Keratinocyte (primary cell): Measurements from ENCODE around the gene SLC25A19. TPM values are rescaled to one million over a fixed set of nuclear protein-coding genes. Genes with fewer than 3 reads are reported as not detected.
A peak's percentile ranks its signal among the peaks of the same experiment; 100 is the strongest.
"Not testable (repeated sequence)": the region's sequence is repeated elsewhere in the genome, so short reads cannot be mapped to it uniquely, and the experiment has no call there.

ENCODE experiments used
- DNase-seq: peaks from one replicate; pipeline ENCODE4 v3.0.0-alpha.2; 2011; ENCODE audit warnings: low read depth, missing footprints, low spot score
- FAIRE-seq: peaks from 2 replicates; lab custom pipeline; 2011; peaks lifted over from hg19 to GRCh38; lab: Jason Lieb, UNC
- H2AFZ ChIP-seq: 2 replicates; pipeline ENCODE4 v1.6.0; 2012; ENCODE audit warnings: low read length, control low read depth, inconsistent platforms; ENCODE audit not compliant: control insufficient read depth
- H3K27ac ChIP-seq: 2 replicates; pipeline ENCODE4 v1.5.1; 2011; ENCODE audit warnings: low read length; ENCODE audit not compliant: control insufficient read depth, insufficient read depth
- H3K27me3 ChIP-seq: 3 replicates; pipeline ENCODE4 v1.6.0; 2011; ENCODE audit warnings: low read length; ENCODE audit not compliant: control insufficient read depth, insufficient read depth; ENCODE audit errors: extremely low read depth
- H3K36me3 ChIP-seq, 2 experiments: 2 replicates in 1 of 2; 3 replicates in 1 of 2; pipeline ENCODE4 v1.5.1; 2011; ENCODE audit warnings: low read length in 2 of 2, mild to moderate bottlenecking in 1 of 2; ENCODE audit not compliant: control insufficient read depth in 2 of 2, insufficient read depth in 2 of 2; ENCODE audit errors: extremely low read depth in 1 of 2
- H3K4me1 ChIP-seq: 3 replicates; pipeline ENCODE4 v1.5.1; 2011; ENCODE audit warnings: low read length; ENCODE audit not compliant: control insufficient read depth, insufficient read depth; ENCODE audit errors: extremely low read depth
- H3K4me2 ChIP-seq: 3 replicates; pipeline ENCODE4 v1.6.0; 2011; ENCODE audit warnings: low read depth, low read length; ENCODE audit not compliant: control insufficient read depth, insufficient read depth; ENCODE audit errors: extremely low read depth
- H3K4me3 ChIP-seq, 3 experiments: fragments of 200-600 bp in 1 of 3; sonication (generic) in 1 of 3; 2 replicates in 2 of 3; 3 replicates in 1 of 3; pipeline ENCODE4 v1.5.1; 2011 to 2016; ENCODE audit warnings: low read length in 3 of 3, mild to moderate bottlenecking in 3 of 3, control low read depth in 2 of 3, inconsistent platforms in 1 of 3, low read depth in 1 of 3, mixed read lengths in 1 of 3, mixed run types in 1 of 3, moderate library complexity in 1 of 3; ENCODE audit not compliant: control insufficient read depth in 2 of 3, insufficient read depth in 2 of 3; ENCODE audit errors: extremely low read depth in 1 of 3
- H3K79me2 ChIP-seq: 2 replicates; pipeline ENCODE4 v1.6.0; 2012; ENCODE audit warnings: low read length; ENCODE audit not compliant: control insufficient read depth, insufficient read depth
- H3K9ac ChIP-seq: 3 replicates; pipeline ENCODE4 v1.6.0; 2011; ENCODE audit warnings: low read length; ENCODE audit not compliant: control insufficient read depth, insufficient read depth; ENCODE audit errors: extremely low read depth
- H3K9me1 ChIP-seq: 3 replicates; pipeline ENCODE4 v1.6.0; 2011; ENCODE audit warnings: low read length; ENCODE audit not compliant: control insufficient read depth, insufficient read depth; ENCODE audit errors: extremely low read depth
- H3K9me3 ChIP-seq: 2 replicates; pipeline ENCODE4 v1.5.1; 2012; ENCODE audit warnings: low read depth, low read length; ENCODE audit not compliant: control insufficient read depth
- H4K20me1 ChIP-seq: 3 replicates; pipeline ENCODE4 v1.6.0; 2011; ENCODE audit warnings: low read length; ENCODE audit not compliant: control insufficient read depth, insufficient read depth; ENCODE audit errors: extremely low read depth
- EZH2 ChIP-seq: IDR thresholded peaks from one replicate; pipeline ENCODE4 v1.6.1; 2012; ENCODE audit warnings: inconsistent platforms, mild to moderate bottlenecking, low read length, moderate library complexity
- dilution Hi-C: fragments of 300-500 bp; cut with MboI; formaldehyde crosslinking; loops from one replicate; pipeline ENCODE4 v1.7.0; 2020; ENCODE audit warnings: low sequenced_read_pairs; ENCODE audit not compliant: extremely low pct_ligation_motif_present
- polyA plus RNA-seq, 5 experiments: library from polyadenylated mRNA; depleted of rRNA in 3 of 5; stranded (reverse) in 3 of 5; stranded (forward) in 1 of 5; unstranded in 1 of 5; fragments of >200 nt; gene quantifications; 1 replicate in 1 of 5; 2 replicates in 3 of 5; 3 replicates in 1 of 5; pipeline versions ENCODE4 v1.2.1 to v1.2.3, GENCODE V29; 2011 to 2012; ENCODE audit warnings: missing spikeins in 2 of 5, low read depth in 1 of 5, low replicate concordance in 1 of 5
- TF ChIP-seq, protein P1 (sequence below), 3 experiments: IDR thresholded peaks in 1 of 3; conservative IDR thresholded peaks in 1 of 3; optimal IDR thresholded peaks in 1 of 3; 2 replicates in 2 of 3; 3 replicates in 1 of 3; pipeline versions ENCODE3 to v1.5.1; 2011; ENCODE audit warnings: low read length in 3 of 3, mild to moderate bottlenecking in 3 of 3, moderate library complexity in 2 of 3, control low read depth in 1 of 3, inconsistent platforms in 1 of 3; ENCODE audit not compliant: insufficient read depth in 2 of 3; ENCODE audit errors: extremely low read depth in 1 of 3

SLC25A19 gene
- polyA plus RNA-seq, 1 donor (not counting 4 experiments of a cell fraction or from before 2014, with no cell fraction given) = 7.0 TPM

DNA sequence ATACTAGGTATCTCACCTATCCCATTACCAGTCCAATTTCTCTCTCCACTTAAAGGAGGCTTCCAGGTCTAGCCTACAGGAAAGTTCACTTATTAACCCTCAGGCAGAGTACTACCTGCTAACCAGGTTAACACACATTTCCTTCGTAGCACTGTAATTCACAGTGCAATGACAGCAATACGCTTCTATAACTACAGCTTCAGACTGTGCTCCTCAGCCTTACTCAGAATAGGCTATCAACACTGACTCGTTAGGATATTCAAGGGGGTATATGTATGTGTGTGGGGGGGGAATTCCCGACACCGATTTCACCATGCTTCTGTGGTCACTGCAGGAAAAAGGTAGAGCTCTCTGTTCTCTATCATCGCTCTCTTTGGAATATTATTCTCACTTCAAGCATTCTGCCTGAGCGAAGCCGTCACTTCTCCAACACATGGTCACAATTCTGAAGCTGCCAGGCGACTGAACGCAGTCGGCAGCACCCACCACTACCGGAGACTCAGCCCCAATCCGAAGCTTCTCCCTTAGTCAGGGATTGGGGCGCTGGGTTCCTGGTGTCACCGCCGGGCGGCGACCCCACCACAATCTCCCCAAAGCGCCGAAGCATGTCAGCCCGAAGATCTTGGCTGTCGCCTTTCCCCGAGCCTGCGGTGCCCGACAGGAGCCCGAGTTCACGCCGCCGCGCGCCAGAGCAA is 28.4 kb downstream of the SLC25A19 start:
- Histone ChIP-seq H3K9me1 (no peaks in the 10 kb centered on the region), H3K9me3 (no peaks in the 10 kb centered on the region), H3K4me3 (peak overlapping the region; percentile 77 to 97 (median 96)), H3K36me3 (peaks cover 6 to 10% of the 10 kb centered on the region in 2 experiments), H3K27me3 (no peaks in the 10 kb centered on the region), H3K27ac (peak overlapping the region; percentile 99), H3K4me1 (peaks cover 13% of the 10 kb centered on the region), H4K20me1 (no peaks in the 10 kb centered on the region), H2AFZ (peak overlapping the region; percentile 94), H3K79me2 (peaks cover 57% of the 10 kb centered on the region), H3K9ac (peak overlapping the region; percentile 100), H3K4me2 (peak overlapping the region; percentile 89)
- FAIRE-seq (no peak), DNase-seq (no peak)
- TF ChIP-seq EZH2 = no peak
- TF ChIP-seq, protein P1, sequence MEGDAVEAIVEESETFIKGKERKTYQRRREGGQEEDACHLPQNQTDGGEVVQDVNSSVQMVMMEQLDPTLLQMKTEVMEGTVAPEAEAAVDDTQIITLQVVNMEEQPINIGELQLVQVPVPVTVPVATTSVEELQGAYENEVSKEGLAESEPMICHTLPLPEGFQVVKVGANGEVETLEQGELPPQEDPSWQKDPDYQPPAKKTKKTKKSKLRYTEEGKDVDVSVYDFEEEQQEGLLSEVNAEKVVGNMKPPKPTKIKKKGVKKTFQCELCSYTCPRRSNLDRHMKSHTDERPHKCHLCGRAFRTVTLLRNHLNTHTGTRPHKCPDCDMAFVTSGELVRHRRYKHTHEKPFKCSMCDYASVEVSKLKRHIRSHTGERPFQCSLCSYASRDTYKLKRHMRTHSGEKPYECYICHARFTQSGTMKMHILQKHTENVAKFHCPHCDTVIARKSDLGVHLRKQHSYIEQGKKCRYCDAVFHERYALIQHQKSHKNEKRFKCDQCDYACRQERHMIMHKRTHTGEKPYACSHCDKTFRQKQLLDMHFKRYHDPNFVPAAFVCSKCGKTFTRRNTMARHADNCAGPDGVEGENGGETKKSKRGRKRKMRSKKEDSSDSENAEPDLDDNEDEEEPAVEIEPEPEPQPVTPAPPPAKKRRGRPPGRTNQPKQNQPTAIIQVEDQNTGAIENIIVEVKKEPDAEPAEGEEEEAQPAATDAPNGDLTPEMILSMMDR (optimal IDR thresholded peaks at IDR 0.05 in 1 of 3, IDR thresholded peaks at IDR 0.05 in 1 of 3, conservative IDR thresholded peaks at IDR 0.05 in 1 of 3; ENCODE audit: extremely low read depth in 1 of 3, insufficient read depth in 2 of 3, low read length in 3 of 3) = peak; percentile 6 to 14 (median 11)
- dilution Hi-C loops = no loop called here

DNA sequence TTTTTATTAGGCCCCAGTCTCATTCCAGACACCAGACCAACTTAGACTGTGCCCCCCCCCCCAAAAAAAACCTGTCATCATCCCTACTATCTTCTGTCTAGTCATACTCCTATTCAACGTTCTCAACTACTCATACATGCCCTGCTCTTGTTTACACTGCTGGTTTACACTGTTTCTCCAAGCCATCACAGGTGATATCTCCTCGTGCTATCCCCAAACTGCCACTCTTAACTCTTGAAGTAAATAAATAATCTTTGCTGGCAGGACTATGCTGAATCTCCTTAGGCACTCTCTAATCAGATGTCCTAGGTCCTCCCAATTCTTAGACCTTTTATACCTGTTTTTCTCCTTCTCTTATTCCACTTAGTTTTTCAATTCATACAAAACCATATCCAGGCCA is 32.0 kb downstream of the SLC25A19 start:
- H3K27me3 ChIP-seq, FAIRE-seq, H2AFZ ChIP-seq, H3K9ac ChIP-seq, DNase-seq, H3K36me3 ChIP-seq, dilution Hi-C loops, H3K4me2 ChIP-seq, H3K4me1 ChIP-seq, H3K9me3 ChIP-seq, H3K27ac ChIP-seq, H3K4me3 ChIP-seq, H4K20me1 ChIP-seq, H3K9me1 ChIP-seq: not testable (repeated sequence)
- peaks cover 59% of the 10 kb centered on the region for H3K79me2 ChIP-seq

GRCh38 chr17:75255954-75256698 is 33.1 kb downstream of the SLC25A19 start:
- H3K27me3 ChIP-seq, H3K4me1 ChIP-seq, H3K36me3 ChIP-seq, H3K4me2 ChIP-seq, H3K9ac ChIP-seq, H3K9me3 ChIP-seq, dilution Hi-C loops, H3K27ac ChIP-seq, H3K9me1 ChIP-seq, FAIRE-seq, H4K20me1 ChIP-seq, H3K4me3 ChIP-seq, H2AFZ ChIP-seq, DNase-seq: not testable (repeated sequence)
- H3K79me2 ChIP-seq = peaks cover 63% of the 10 kb centered on the region
